ENCODE measurements around the gene LCE6A. TPM values are rescaled to one million over a fixed set of nuclear protein-coding genes. Genes with fewer than 3 reads are reported as not detected.

LCE6A gene
- total and polyA plus RNA-seq, 2 experiments from 2014 or later, result not detected

DNA sequence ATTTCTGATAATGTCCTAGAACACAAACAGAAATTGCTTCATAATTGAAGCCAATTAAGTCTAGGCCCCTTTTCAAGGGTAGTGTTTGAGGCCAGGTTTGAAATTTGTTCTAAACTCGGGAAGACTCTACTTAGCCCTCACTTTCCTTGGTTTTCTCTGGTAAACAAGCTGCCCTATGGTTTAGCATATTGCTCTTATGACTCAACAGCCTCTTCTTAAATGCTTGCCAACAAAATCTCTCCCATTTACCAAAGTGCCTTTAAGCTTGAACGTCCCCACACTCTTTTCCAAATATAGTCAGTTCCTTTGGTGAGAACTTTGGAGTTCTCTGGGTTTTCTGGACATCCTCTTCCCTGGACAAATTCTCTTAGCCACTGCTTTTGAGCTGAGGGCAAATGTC, 5.8 kb upstream of the LCE6A start:
- no peak overlapping the region for H3K27ac ChIP-seq
- no peaks in the 10 kb centered on the region for H3K79me2 ChIP-seq
- no peak for DNase-seq (ENCODE audit: low spot score)
- no peaks in the 10 kb centered on the region for H3K4me1 ChIP-seq (ENCODE audit: insufficient read depth)
- no peaks in the 10 kb centered on the region for H3K9me3 ChIP-seq (ENCODE audit: low read depth)
- no peaks in the 10 kb centered on the region for H3K36me3 ChIP-seq (replicated peaks; ENCODE audit: insufficient read depth, low read depth)
- no peak overlapping the region for H2AFZ ChIP-seq
- 16% methylated on average over 2 of the region's 2 CpGs for WGBS (ENCODE audit: low lambda C conversion rate, missing lambda C conversion rate)
- H4K20me1 ChIP-seq (ENCODE audit: insufficient read depth, poor library complexity, severe bottlenecking), result no peaks in the 10 kb centered on the region
- H3K4me3 ChIP-seq, result no peak overlapping the region
- no peaks in the 10 kb centered on the region for H3K27me3 ChIP-seq
- no peak overlapping the region for H3K4me2 ChIP-seq
- TF ChIP-seq, protein P1, sequence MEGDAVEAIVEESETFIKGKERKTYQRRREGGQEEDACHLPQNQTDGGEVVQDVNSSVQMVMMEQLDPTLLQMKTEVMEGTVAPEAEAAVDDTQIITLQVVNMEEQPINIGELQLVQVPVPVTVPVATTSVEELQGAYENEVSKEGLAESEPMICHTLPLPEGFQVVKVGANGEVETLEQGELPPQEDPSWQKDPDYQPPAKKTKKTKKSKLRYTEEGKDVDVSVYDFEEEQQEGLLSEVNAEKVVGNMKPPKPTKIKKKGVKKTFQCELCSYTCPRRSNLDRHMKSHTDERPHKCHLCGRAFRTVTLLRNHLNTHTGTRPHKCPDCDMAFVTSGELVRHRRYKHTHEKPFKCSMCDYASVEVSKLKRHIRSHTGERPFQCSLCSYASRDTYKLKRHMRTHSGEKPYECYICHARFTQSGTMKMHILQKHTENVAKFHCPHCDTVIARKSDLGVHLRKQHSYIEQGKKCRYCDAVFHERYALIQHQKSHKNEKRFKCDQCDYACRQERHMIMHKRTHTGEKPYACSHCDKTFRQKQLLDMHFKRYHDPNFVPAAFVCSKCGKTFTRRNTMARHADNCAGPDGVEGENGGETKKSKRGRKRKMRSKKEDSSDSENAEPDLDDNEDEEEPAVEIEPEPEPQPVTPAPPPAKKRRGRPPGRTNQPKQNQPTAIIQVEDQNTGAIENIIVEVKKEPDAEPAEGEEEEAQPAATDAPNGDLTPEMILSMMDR (IDR thresholded peaks at IDR 0.05; ENCODE audit: poor library complexity), result no peak
- no peak for TF ChIP-seq EZH2phosphoT487 (IDR thresholded peaks at IDR 0.05; ENCODE audit: low read depth, severe bottlenecking, unreplicated experiment)
- no peak for TF ChIP-seq EZH2 (IDR thresholded peaks at IDR 0.05; ENCODE audit: borderline replicate concordance)
- H3K9me2 ChIP-seq (replicated peaks; ENCODE audit: insufficient read depth), result no peaks in the 10 kb centered on the region

DNA sequence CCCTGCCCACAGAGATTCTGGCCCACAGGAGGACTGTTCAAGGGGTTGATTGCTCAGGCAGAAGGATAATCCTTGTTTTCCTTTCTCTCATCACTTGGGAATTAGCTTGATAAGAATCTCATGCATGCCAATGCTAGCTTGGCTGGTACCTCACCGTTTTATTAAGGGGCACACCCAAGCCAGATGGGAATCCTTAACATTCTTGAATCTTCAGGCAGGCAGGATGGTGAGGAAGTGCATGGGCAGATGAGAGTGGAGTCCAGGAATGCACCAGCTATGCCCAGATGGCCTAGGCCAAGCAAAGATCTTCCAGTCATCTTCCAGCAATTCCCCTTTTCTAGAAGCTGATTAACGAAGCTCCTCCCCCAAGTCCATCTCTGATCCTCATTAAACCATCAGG, 13.0 kb downstream of the LCE6A start:
- H3K27me3 ChIP-seq, result no peaks in the 10 kb centered on the region
- H3K4me3 ChIP-seq, result no peak overlapping the region
- no peak for DNase-seq (ENCODE audit: low spot score)
- 27% methylated on average over 2 of the region's 2 CpGs for WGBS (ENCODE audit: low lambda C conversion rate, missing lambda C conversion rate)
- no peak overlapping the region for H3K4me2 ChIP-seq
- H3K27ac ChIP-seq, result no peak overlapping the region
- no peak overlapping the region for H2AFZ ChIP-seq
- no peaks in the 10 kb centered on the region for H3K9me2 ChIP-seq (replicated peaks; ENCODE audit: insufficient read depth)
- no peaks in the 10 kb centered on the region for H4K20me1 ChIP-seq (ENCODE audit: insufficient read depth, poor library complexity, severe bottlenecking)
- no peaks in the 10 kb centered on the region for H3K36me3 ChIP-seq (replicated peaks; ENCODE audit: insufficient read depth, low read depth)
- no peaks in the 10 kb centered on the region for H3K79me2 ChIP-seq
- TF ChIP-seq EZH2 (IDR thresholded peaks at IDR 0.05; ENCODE audit: borderline replicate concordance), result no peak
- TF ChIP-seq, protein P1 (IDR thresholded peaks at IDR 0.05; ENCODE audit: poor library complexity), result no peak
- TF ChIP-seq EZH2phosphoT487 (IDR thresholded peaks at IDR 0.05; ENCODE audit: low read depth, severe bottlenecking, unreplicated experiment), result no peak
- H3K9me3 ChIP-seq (ENCODE audit: low read depth), result peaks cover 4% of the 10 kb centered on the region
- H3K4me1 ChIP-seq (ENCODE audit: insufficient read depth), result no peaks in the 10 kb centered on the region

DNA sequence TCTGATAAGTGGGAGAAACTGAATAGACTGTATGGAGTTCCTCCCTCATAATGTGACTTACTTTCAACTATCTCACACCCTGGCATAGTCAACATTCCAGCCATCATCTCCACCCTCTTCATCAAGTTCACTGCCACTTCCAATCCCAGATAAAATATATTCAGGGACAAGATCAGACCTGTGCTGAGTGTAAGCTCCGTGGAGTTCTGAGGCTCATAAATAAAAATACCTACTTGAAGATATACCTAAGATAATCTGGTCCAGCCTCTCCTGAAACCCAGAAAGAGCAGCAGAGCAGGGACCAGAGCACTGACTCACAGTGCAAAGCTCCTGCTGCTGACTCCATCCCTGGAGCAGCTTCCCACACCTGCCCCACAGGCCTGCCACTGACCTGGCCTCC, 15.4 kb downstream of the LCE6A start:
- Histone ChIP-seq H3K36me3 (replicated peaks; ENCODE audit: insufficient read depth, low read depth) (no peaks in the 10 kb centered on the region), H3K4me3 (no peak overlapping the region)
- WGBS (ENCODE audit: low lambda C conversion rate, missing lambda C conversion rate), result 37% methylated on average over 1 of the region's 1 CpG

More for the DNA sequence above, 15.4 kb downstream of the LCE6A start:
- no peak overlapping the region for H3K4me2 ChIP-seq
- H3K27me3 ChIP-seq, result no peaks in the 10 kb centered on the region
- DNase-seq (ENCODE audit: low spot score), result no peak
- no peak overlapping the region for H2AFZ ChIP-seq
- no peaks in the 10 kb centered on the region for H3K4me1 ChIP-seq (ENCODE audit: insufficient read depth)
- H3K9me2 ChIP-seq (replicated peaks; ENCODE audit: insufficient read depth), result no peaks in the 10 kb centered on the region
- no peak for TF ChIP-seq EZH2 (IDR thresholded peaks at IDR 0.05; ENCODE audit: borderline replicate concordance)
- TF ChIP-seq, protein P1 (IDR thresholded peaks at IDR 0.05; ENCODE audit: poor library complexity), result no peak
- TF ChIP-seq EZH2phosphoT487 (IDR thresholded peaks at IDR 0.05; ENCODE audit: low read depth, severe bottlenecking, unreplicated experiment), result no peak
- no peaks in the 10 kb centered on the region for H4K20me1 ChIP-seq (ENCODE audit: insufficient read depth, poor library complexity, severe bottlenecking)
- no peak overlapping the region for H3K27ac ChIP-seq
- H3K9me3 ChIP-seq (ENCODE audit: low read depth), result peaks cover 4% of the 10 kb centered on the region
- no peaks in the 10 kb centered on the region for H3K79me2 ChIP-seq
